NCI-H748 (cell line): Measurements from ENCODE around the gene C6orf62.
A peak's percentile ranks its signal among the peaks of the same experiment; 100 is the strongest.
"Not testable (repeated sequence)": the region's sequence is repeated elsewhere in the genome, so short reads cannot be mapped to it uniquely, and the experiment has no call there.

ENCODE experiments used
- DNase-seq: peaks from one replicate; lab custom pipeline; 2025; ENCODE audit not compliant: unreplicated experiment; lab: John Stamatoyannopoulos, UW

The C6orf62 gene

DNA sequence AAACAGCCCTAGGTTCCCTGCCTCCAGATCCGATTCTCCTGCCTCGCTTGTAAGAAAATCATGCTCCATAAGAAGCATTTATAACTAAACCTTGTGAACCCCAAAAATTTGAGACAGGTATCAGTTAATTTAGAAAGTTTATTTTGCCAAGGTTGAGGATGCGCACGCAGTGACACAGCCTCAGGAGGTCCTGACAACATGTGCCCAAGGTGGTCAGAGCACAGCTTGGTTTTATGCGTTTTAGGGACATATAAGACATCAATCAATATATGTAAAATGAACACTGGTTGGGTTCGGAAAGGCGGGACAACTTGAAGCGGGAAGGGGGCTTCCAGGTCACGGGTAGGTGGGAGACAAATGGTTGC is 50.0 kb downstream of the C6orf62 start:
- DNase-seq: no peak

DNA sequence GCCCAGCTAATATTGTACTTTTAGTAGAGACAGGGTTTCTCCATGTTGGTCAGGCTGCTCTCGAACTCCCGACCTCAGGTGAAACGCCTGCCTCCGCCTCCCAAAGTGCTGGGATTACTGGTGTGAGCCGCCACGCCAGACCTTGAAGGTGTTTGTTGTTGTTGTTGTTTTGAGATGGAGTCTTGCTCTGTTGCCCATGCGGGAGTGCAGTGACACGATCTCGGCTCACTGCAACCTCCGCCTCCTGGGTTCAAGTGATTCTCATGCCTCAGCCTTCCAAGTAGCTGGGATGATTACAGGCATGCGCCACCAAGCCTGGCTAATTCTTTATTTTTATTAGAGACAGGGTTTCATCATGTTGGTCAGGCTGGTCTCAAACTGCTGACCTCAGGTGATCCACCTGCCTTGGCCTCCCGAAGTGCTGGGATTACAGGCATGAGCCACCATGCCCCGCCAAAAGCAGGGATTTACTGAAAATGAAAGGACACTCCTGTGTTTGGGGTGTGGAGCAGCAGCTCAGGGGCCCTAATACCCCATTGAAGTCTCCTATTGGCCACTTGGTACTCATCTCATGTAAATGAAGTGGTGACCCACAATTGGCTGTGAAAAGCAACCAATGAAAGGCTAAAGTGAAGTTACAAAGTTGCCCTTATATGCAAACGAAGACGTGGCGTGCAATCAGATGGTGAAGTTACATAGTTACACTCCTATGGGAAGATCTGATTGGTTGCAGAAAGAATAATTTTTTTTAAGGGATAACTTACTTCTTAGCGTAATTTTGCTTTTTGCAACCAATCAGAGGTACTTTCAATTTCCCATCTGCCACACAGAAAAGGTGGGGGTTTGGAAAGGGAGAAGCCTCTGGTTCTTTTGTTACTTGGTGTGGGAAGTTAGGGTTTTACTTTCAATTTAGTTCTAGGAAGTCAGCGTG is 50.6 kb downstream of the C6orf62 start:
- not testable (repeated sequence) for DNase-seq

DNA sequence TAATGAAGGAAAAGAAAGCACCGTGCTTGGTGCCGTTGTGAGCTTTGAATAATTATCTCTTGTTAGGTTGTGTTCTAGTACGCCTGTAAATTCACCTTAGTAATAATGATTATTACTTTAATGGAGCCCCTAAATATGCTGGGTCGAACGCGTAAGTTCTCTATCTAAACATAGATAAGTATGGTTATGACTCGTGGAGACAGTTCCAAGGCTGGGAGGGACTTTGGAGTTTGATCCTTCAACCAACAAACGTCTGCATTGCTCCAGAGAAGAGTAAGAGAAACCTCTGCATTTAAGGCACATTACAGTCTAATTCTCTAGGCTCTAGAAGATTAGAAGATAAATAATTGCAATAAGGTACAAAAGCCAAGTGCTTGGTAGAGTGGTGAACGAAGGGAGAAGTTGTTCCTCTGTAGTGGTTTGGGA is 51.6 kb downstream of the C6orf62 start:
- DNase-seq: no peak

DNA sequence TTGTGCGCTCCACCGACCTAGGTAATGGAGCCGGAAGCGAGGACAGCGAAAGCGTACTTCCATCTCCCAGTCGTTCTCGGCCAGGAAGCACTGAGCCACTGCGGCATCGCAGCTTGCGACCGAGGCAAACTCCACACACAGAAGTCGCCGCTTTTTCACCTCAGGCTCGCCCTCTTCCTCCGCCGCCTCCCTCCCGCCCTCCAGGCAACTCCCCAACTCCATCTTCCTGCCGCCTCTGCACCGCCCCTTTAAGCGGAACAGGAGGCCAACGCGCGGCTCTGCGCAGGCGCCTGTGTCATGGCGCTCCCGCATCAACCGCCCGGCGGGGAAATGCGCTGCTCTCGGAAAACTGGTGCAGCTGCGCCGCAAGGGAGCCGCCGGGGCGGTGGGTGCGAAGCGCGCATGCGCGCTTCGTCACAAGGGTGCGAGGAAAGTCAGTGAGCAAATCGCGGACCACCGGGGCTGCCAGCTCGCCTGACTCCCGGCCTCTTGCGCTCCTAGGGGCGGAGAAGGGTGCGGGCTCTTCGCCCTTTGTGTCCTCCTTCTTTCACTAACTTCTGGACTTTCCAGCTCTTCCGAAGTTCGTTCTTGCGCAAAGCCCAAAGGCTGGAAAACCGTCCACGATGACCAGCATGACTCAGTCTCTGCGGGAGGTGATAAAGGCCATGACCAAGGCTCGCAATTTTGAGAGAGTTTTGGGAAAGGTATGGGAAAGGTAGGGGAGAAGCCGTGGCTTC is 52.1 kb downstream of the C6orf62 start, which contains the start of the genes ACOT13 and TDP2:
ACOT13 (plus strand) TSS at position 437 of the 737 bp plus-strand sequence; CDS start at position 624, 187 bp downstream.
TDP2 (minus strand) TSS at position 259 of the 737 bp plus-strand sequence; CDS start at position 222, 37 bp downstream.
- peak; percentile 96 for DNase-seq

DNA sequence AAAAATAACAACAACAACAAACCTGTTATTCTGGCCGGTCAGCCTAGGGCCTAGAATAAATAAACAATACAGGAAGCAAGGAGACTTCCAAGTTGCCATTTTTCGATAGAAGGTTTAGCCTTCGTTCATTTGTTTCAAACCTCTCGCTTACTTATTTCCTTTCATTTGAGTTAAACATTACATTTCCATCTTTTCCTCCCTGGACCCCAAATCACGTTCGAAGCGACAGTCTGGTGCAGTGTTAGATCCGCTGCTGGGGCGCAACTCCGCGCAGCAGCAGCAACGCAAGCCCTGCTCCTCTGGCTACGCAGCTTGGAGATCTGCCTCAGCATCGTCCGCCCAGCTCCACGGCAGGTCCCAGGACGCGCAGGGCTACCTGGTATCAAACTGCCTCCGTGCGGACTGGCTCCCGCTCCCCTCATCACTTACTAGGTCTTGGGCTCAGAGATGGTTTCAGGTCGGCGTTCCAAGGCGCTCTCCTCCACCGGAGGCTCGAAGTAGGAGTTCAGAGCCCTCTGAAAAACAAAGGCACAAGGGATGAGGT is 52.8 kb downstream of the C6orf62 start:
- peak; percentile 78 for DNase-seq

DNA sequence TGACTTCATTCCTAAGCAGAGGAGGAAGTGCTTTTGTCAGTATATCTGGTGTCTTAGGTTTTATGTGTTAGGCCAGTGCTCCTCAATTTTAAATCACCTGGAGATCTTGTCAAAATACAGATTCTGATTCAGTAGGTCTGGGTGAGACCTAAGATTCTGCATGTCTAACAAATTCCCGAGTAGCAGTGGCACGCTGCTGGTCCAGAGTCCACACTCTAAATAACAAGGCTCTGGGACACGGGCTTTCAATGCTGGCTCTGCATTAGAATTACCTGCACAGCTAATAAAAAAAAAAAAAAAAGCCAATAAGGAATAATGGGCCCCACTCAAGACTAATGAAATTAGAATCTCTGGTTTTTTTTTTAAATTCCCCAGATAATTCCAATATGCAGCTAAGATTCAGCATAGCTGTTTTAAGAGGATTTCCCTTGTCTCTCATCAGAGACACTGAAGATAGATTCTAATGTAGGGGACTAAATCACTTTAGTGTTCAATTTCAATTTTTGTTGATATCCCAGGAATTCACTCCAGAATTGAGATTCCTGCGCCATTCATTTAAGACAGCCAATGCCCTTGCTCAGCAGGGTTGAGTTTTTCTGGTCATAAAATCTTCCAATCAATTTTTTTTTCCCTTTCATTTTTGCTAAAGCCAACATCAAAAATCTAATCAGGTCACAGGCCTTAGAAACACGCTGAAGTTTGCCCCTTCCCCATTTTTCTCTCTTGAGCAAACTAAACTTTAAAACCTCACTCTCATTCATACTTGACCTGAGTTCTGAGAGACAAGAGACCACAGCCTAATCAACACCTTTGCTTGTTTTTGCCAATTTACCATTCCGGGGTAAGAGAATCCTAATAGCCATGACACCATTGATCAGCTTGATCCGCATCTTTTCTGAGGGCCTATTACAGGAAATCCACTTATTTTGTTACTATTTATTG is 54.6 kb downstream of the C6orf62 start:
- DNase-seq: no peak

DNA sequence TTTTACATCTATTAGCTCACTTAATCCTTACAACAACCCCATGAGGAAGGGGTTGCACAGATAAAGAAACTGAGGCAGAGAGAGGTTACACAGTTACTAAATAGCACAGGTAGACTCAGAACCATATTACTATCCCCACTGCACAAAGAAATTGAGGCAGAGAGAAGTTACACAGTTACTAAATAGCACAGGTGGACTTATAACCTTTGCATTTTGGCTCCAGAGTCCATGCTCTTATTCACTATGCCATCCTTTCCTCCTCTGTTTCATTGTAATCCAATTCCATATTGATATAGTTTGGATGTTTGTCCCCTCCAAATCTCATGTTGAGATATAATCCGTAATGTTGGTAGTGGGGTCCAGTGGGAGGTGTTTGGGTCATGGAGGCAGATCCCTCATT is 55.8 kb downstream of the C6orf62 start:
- DNase-seq: no peak

DNA sequence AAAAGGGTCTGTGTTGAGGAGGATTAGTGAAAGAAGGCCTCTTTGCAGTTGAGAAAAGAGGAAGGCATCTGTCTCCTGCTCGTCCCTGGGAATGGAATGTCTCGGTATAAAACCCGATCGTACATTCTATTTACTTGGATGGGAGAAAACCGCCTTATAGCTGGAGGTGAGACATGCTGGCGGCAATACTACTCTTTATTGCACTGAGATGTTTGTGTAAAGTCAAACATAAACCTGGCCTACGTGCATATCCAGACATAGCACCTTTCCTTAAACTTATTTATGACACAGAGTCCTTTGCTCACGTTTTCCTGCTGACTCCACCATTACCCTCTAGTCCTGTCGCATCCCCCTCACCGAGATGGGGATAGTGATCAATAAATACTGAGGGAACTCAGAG is 56.7 kb downstream of the C6orf62 start:
- no peak for DNase-seq

DNA sequence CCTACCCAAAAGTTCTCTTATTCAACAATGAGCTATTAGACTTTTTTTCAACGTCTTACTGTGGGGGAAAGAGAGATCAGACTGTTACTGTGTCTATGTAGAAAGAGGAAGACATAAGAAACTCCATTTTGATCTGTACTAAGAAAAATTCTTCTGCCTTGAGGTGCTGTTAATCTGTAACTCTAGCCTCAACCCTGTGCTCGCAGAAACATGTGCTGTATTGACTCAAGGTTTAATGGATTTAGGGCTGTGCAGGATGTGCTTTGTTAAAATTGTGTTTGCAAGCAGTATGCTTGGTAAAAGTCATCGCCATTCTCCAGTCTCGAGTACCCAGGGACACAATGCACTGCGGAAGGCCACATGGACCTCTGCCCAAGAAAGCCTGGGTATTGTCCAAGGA is 57.2 kb downstream of the C6orf62 start:
- DNase-seq: not testable (repeated sequence)

DNA sequence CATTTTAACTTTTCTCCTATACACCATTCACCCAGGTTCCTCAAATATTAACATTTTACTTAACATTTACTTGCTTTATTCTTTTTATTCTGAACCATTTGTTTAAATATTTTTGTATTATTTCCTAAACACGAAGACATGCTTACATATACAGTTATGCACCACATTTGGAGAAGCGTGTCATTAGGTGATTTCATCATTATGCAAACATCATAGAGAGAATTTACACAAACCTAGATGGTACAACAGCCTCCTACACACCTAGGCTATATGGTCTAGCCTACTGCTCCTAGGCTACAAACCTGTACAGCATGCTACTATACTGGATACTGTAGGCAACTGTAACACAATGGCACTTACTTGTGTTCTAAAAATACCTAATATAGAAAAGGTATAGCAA is 58.8 kb downstream of the C6orf62 start:
- no peak for DNase-seq

DNA sequence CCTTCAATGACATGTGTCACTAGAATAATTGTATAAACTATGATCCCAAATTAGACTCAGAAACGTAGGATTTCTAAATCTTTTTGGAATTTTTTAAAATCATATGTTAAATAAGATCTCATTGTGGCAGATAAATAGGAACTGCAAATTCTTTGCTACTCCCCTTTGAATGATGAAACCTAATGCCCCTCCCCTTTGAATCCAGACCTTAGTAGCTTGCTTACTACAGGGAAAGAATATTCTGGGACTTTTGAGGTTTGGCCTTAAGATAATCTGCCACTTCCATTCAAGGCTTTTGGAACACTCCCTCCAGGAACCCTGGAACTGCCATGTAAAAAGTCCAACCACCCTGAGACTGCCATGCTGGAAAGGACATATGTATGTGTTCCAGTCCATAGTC is 59.4 kb downstream of the C6orf62 start:
- no peak for DNase-seq

DNA sequence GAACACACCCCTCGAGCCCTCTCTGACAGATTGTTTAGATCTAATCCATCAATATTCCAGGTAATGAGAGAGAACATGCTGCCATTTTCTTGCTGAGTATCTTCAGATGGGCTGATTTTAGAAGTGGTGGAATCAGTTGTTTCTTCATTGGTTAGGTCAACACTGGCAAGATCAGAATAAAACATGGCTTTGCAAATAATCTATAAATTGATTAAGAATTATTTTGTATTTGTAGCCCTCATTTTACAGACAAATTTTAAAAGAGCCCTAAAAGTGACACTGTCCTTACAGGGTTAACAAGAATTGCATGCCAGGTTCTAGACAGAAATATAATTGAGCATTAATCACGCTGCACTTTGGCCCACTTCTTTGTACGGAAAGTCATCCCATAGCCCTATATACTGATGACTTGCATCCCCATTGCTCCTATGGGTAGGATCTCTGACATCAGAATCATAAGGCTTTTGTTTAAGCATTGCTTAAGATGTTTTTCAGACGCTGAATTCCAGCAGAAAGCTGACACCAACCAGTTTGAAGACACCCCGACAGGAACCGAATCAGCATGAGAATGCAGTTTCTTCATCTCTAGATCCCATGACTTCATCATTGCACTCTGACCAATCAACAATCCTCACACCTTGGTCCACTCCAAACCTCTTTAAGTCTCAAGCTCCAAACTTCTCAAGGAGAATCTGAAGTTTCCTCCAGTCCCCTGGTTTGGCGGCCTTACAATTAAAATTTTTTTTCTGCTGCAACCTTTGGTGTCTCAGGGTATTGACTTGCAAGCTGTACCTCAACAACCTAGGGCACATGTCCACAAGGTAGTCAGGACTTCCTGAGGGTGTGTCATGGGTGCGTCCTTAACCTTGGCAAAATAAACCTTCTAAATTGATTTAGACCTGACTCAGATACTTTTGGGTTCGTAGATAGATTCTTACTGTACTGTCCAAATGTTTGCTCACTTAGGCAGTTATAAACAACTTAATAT is 60.1 kb downstream of the C6orf62 start:
- DNase-seq: no peak

DNA sequence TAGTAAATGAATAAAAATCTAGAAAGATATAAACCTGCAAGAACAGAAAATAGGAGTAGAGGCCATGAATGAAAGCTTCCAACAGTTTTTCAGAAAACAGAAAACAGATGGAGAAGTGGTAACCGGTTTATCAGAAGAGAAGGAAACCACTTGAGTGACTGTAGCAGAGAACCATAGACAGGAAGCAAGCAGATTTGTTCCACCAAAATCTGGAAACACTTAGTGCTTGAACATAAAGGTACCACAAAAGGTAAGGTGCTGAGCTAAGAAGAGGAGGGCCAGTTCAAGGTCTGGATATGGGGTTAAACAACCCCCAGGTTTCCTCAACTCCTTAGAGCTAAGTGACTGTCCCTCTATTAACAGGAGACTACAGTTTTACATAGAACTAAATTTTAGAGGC is 63.7 kb downstream of the C6orf62 start:
- no peak for DNase-seq
